Stimulated activated CD8-positive, alpha-beta memory T cell treated with anti-CD3 and anti-CD28 coated beads, Interleukin-7, amount 100 ng/mL, for 24 hours (primary cell): Measurements from ENCODE around the gene DTNB.

ENCODE experiments used
- DNase-seq: peaks from one replicate; pipeline ENCODE4 v3.0.0-alpha.2; 2020; ENCODE audit warnings: low read depth

The DTNB gene

GRCh38 chr2:25386971-25387875 lies 286.2 kb downstream of the DTNB start:
- DNase-seq, result no peak

- no peak for DNase-seq
Measured at GRCh38 chr2:25385910-25386309, 287.5 kb downstream of the DTNB start.

GRCh38 chr2:25383806-25384205 lies 289.6 kb downstream of the DTNB start:
- DNase-seq, result no peak

- no peak for DNase-seq
Measured at GRCh38 chr2:25381502-25381901, 291.9 kb downstream of the DTNB start.

- no peak for DNase-seq
Measured at GRCh38 chr2:25380586-25381375, 292.6 kb downstream of the DTNB start.

GRCh38 chr2:25380023-25380422 lies 293.4 kb downstream of the DTNB start:
- no peak for DNase-seq

GRCh38 chr2:25379535-25379934 lies 293.8 kb downstream of the DTNB start:
- no peak for DNase-seq

- DNase-seq, result no peak
Measured at GRCh38 chr2:25378731-25379490, 294.5 kb downstream of the DTNB start.

- no peak for DNase-seq
Measured at GRCh38 chr2:25377822-25378421, 295.5 kb downstream of the DTNB start.

- peak; percentile 81 for DNase-seq
Measured at GRCh38 chr2:25376750-25377621, 296.4 kb downstream of the DTNB start.

- no peak for DNase-seq
Measured at GRCh38 chr2:25375989-25376545, 297.3 kb downstream of the DTNB start.

- DNase-seq, result no peak
Measured at GRCh38 chr2:25375371-25375988, 297.9 kb downstream of the DTNB start.

- no peak for DNase-seq
Measured at GRCh38 chr2:25374827-25375226, 298.6 kb downstream of the DTNB start.

- no peak for DNase-seq
Measured at GRCh38 chr2:25374411-25374810, 299.0 kb downstream of the DTNB start.

GRCh38 chr2:25373269-25373981 lies 300.0 kb downstream of the DTNB start:
- no peak for DNase-seq

- no peak for DNase-seq
Measured at GRCh38 chr2:25372405-25373268, 300.7 kb downstream of the DTNB start.

- no peak for DNase-seq
Measured at GRCh38 chr2:25371253-25372241, 301.8 kb downstream of the DTNB start.
